Right lobe of liver (tissue), 4 donors: ENCODE results near the gene TUBB2B.
"Not testable (repeated sequence)": the region's sequence is repeated elsewhere in the genome, so short reads cannot be mapped to it uniquely, and the experiment has no call there.

Experiments
- POLR2A ChIP-seq: fragments of 450-650 bp; IDR thresholded peaks from one replicate; pipeline ENCODE4 v1.6.1; 2017; ENCODE audit warnings: antibody characterized with exemption, mild to moderate bottlenecking
- TF ChIP-seq, protein P1 (sequence below), 4 donors: fragments of 200-600 bp in 3 of 4; fragments of 450-650 bp in 1 of 4; IDR thresholded peaks; one replicate each; pipeline versions ENCODE4 v1.5.1 to v1.8.0; 2016 to 2022; ENCODE audit warnings: antibody characterized with exemption in 4 of 4, mild to moderate bottlenecking in 2 of 4
- donor health status: DM: no; HTN: no; CAD: no.
- donor health status: DM: no; HTN: no; CAD: no.
- donor health status: DM: no; HTN: yes; CAD: no.

- TF ChIP-seq POLR2A: not testable (repeated sequence)
- TF ChIP-seq, protein P1, sequence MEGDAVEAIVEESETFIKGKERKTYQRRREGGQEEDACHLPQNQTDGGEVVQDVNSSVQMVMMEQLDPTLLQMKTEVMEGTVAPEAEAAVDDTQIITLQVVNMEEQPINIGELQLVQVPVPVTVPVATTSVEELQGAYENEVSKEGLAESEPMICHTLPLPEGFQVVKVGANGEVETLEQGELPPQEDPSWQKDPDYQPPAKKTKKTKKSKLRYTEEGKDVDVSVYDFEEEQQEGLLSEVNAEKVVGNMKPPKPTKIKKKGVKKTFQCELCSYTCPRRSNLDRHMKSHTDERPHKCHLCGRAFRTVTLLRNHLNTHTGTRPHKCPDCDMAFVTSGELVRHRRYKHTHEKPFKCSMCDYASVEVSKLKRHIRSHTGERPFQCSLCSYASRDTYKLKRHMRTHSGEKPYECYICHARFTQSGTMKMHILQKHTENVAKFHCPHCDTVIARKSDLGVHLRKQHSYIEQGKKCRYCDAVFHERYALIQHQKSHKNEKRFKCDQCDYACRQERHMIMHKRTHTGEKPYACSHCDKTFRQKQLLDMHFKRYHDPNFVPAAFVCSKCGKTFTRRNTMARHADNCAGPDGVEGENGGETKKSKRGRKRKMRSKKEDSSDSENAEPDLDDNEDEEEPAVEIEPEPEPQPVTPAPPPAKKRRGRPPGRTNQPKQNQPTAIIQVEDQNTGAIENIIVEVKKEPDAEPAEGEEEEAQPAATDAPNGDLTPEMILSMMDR (IDR thresholded peaks at IDR 0.05): not testable (repeated sequence)
Observed at GRCh38 chr6:3179945-3180344, 47.5 kb downstream of the TUBB2B start.
